ENCODE measurements around the gene HPS1.
A peak's percentile ranks its signal among the peaks of the same experiment; 100 is the strongest.

The HPS1 gene

GRCh38 chr10:98472196-98472595, 25.5 kb upstream of the HPS1 start:
- Mint-ChIP-seq H3K27ac (no peak overlapping the region), H3K4me1 (peaks cover 8% of the 10 kb centered on the region), H3K4me3 (no peak overlapping the region), H3K9me3 (no peaks in the 10 kb centered on the region), H3K36me3 (no peaks in the 10 kb centered on the region), H3K27me3 (peaks cover 48% of the 10 kb centered on the region)
- no peak for DNase-seq
- CTCF ChIA-PET = interaction anchor here (1.0 kb wide), 1 partner anchor 774 kb away, joined by 3 read pairs; no protein-coding TSS in a partner anchor

- no peak for DNase-seq
- Mint-ChIP-seq H3K4me3 (no peak overlapping the region), H3K9me3 (no peaks in the 10 kb centered on the region), H3K27ac (no peak overlapping the region), H3K4me1 (peaks cover 8% of the 10 kb centered on the region), H3K27me3 (peaks cover 48% of the 10 kb centered on the region), H3K36me3 (no peaks in the 10 kb centered on the region)
- CTCF ChIA-PET = no interaction called here
Observed at GRCh38 chr10:98470850-98471249, 24.1 kb upstream of the HPS1 start.

GRCh38 chr10:98469001-98469931, 22.5 kb upstream of the HPS1 start:
- Mint-ChIP-seq H3K27me3 (peaks cover 48% of the 10 kb centered on the region), H3K27ac (no peak overlapping the region), H3K4me3 (no peak overlapping the region), H3K4me1 (peaks cover 8% of the 10 kb centered on the region), H3K36me3 (no peaks in the 10 kb centered on the region), H3K9me3 (no peaks in the 10 kb centered on the region)
- CTCF ChIA-PET = interaction anchor here (0.9 to 1.9 kb wide), 4 partner anchors 12 to 778 kb away, joined by 3 to 16 read pairs (median 4); no protein-coding TSS in a partner anchor
- DNase-seq = no peak

- Mint-ChIP-seq H3K4me1 (peaks cover 8% of the 10 kb centered on the region), H3K36me3 (no peaks in the 10 kb centered on the region), H3K27ac (no peak overlapping the region), H3K27me3 (peaks cover 44% of the 10 kb centered on the region), H3K4me3 (peak overlapping the region; percentile 84), H3K9me3 (no peaks in the 10 kb centered on the region)
- CTCF ChIA-PET = interaction anchor here (0.6 to 2.2 kb wide), 25 partner anchors 10 to 1074 kb away, joined by 3 to 16 read pairs (median 3); no protein-coding TSS in a partner anchor
- peak; percentile 73 for DNase-seq
Observed at GRCh38 chr10:98467506-98468318, 21.0 kb upstream of the HPS1 start.

- H3K36me3 Mint-ChIP-seq = no peaks in the 10 kb centered on the region
- DNase-seq = no peak
- H3K4me3 Mint-ChIP-seq = no peak overlapping the region
- CTCF ChIA-PET = interaction anchor here (0.6 to 2.2 kb wide), 23 partner anchors 9 to 1075 kb away, joined by 3 to 16 read pairs (median 3); no protein-coding TSS in a partner anchor
- peaks cover 8% of the 10 kb centered on the region for H3K4me1 Mint-ChIP-seq
- no peak overlapping the region for H3K27ac Mint-ChIP-seq
- peaks cover 43% of the 10 kb centered on the region for H3K27me3 Mint-ChIP-seq
- no peaks in the 10 kb centered on the region for H3K9me3 Mint-ChIP-seq
Observed at GRCh38 chr10:98466861-98467505, 20.2 kb upstream of the HPS1 start.

GRCh38 chr10:98465866-98466265, 19.1 kb upstream of the HPS1 start:
- Mint-ChIP-seq H3K4me1 (peaks cover 8% of the 10 kb centered on the region), H3K9me3 (no peaks in the 10 kb centered on the region), H3K27me3 (peaks cover 35% of the 10 kb centered on the region), H3K4me3 (no peak overlapping the region), H3K36me3 (no peaks in the 10 kb centered on the region), H3K27ac (no peak overlapping the region)
- DNase-seq = no peak
- CTCF ChIA-PET = interaction anchor here (0.6 to 1.5 kb wide), 2 partner anchors 15 to 311 kb away, joined by 3 to 7 read pairs; no protein-coding TSS in a partner anchor

GRCh38 chr10:98463976-98464754, 17.4 kb upstream of the HPS1 start:
- no peak for DNase-seq
- H3K4me1 Mint-ChIP-seq = peaks cover 8% of the 10 kb centered on the region
- H3K4me3 Mint-ChIP-seq = no peak overlapping the region
- no peaks in the 10 kb centered on the region for H3K9me3 Mint-ChIP-seq
- H3K27me3 Mint-ChIP-seq = peaks cover 21% of the 10 kb centered on the region
- no peaks in the 10 kb centered on the region for H3K36me3 Mint-ChIP-seq
- H3K27ac Mint-ChIP-seq = no peak overlapping the region
- CTCF ChIA-PET = no interaction called here

GRCh38 chr10:98463016-98463415, 16.3 kb upstream of the HPS1 start:
- Mint-ChIP-seq H3K4me3 (no peak overlapping the region), H3K9me3 (no peaks in the 10 kb centered on the region), H3K27ac (no peak overlapping the region), H3K27me3 (peaks cover 13% of the 10 kb centered on the region), H3K36me3 (no peaks in the 10 kb centered on the region), H3K4me1 (peaks cover 2% of the 10 kb centered on the region)
- CTCF ChIA-PET = no interaction called here
- DNase-seq = no peak

- Mint-ChIP-seq H3K36me3 (no peaks in the 10 kb centered on the region), H3K27ac (no peak overlapping the region), H3K27me3 (peaks cover 15% of the 10 kb centered on the region), H3K9me3 (no peaks in the 10 kb centered on the region), H3K4me1 (no peaks in the 10 kb centered on the region), H3K4me3 (no peak overlapping the region)
- CTCF ChIA-PET = no interaction called here
- DNase-seq = no peak
Observed at GRCh38 chr10:98461500-98461842, 14.7 kb upstream of the HPS1 start.

GRCh38 chr10:98460837-98461499, 14.2 kb upstream of the HPS1 start:
- Mint-ChIP-seq H3K27ac (no peak overlapping the region), H3K4me1 (no peaks in the 10 kb centered on the region), H3K9me3 (no peaks in the 10 kb centered on the region), H3K4me3 (no peak overlapping the region), H3K27me3 (peaks cover 17% of the 10 kb centered on the region), H3K36me3 (no peaks in the 10 kb centered on the region)
- DNase-seq = no peak
- CTCF ChIA-PET = no interaction called here

- no peaks in the 10 kb centered on the region for H3K4me1 Mint-ChIP-seq
- H3K9me3 Mint-ChIP-seq = no peaks in the 10 kb centered on the region
- no peak overlapping the region for H3K27ac Mint-ChIP-seq
- peaks cover 22% of the 10 kb centered on the region for H3K27me3 Mint-ChIP-seq
- H3K36me3 Mint-ChIP-seq = no peaks in the 10 kb centered on the region
- DNase-seq = no peak
- CTCF ChIA-PET = no interaction called here
- no peak overlapping the region for H3K4me3 Mint-ChIP-seq
Observed at GRCh38 chr10:98458809-98459784, 12.4 kb upstream of the HPS1 start.

GRCh38 chr10:98457721-98458120, 11.0 kb upstream of the HPS1 start:
- no peaks in the 10 kb centered on the region for H3K9me3 Mint-ChIP-seq

More at GRCh38 chr10:98457721-98458120, 11.0 kb upstream of the HPS1 start:
- no peaks in the 10 kb centered on the region for H3K4me1 Mint-ChIP-seq
- no peak overlapping the region for H3K27ac Mint-ChIP-seq
- no peak for DNase-seq
- H3K27me3 Mint-ChIP-seq = peaks cover 22% of the 10 kb centered on the region
- no peak overlapping the region for H3K4me3 Mint-ChIP-seq
- CTCF ChIA-PET = interaction anchor here (1.0 kb wide), 1 partner anchor 10 kb away, joined by 4 read pairs; no protein-coding TSS in a partner anchor
- H3K36me3 Mint-ChIP-seq = no peaks in the 10 kb centered on the region
